ENCODE results near the gene PTOV1.

GRCh38 chr19:49874503-49875157 lies 23.7 kb downstream of the PTOV1 start:
- TF ChIP-seq TAF1 (IDR thresholded peaks at IDR 0.05; ENCODE audit: borderline replicate concordance, low read depth, low read length) (no peak), POLR2A (IDR thresholded peaks at IDR 0.05; ENCODE audit: low read depth, low read length) (no peak), POLR2AphosphoS5 (IDR thresholded peaks at IDR 0.05; ENCODE audit: low read depth, low read length) (no peak)

Measured in GM12892 (cell line).